ENCODE measurements around the gene MRNIP.

The MRNIP gene

GRCh38 chr5:179795049-179795862 is 63.4 kb downstream of the MRNIP start:
- TF ChIP-seq TCF4 (CRISPR knock-in tag; IDR thresholded peaks at IDR 0.05; ENCODE audit: borderline replicate concordance) (no peak), ZFP30 (CRISPR knock-in tag; IDR thresholded peaks at IDR 0.05) (no peak), CSRNP3 (CRISPR knock-in tag; IDR thresholded peaks at IDR 0.05) (no peak), PPARA (CRISPR knock-in tag; IDR thresholded peaks at IDR 0.05; ENCODE audit: borderline replicate concordance) (no peak), GLIS3 (CRISPR knock-in tag; IDR thresholded peaks at IDR 0.05) (no peak), ZNF70 (CRISPR knock-in tag; IDR thresholded peaks at IDR 0.05) (no peak), POU6F1 (CRISPR knock-in tag; IDR thresholded peaks at IDR 0.05; ENCODE audit: borderline replicate concordance, low read depth) (no peak), ARNTL (CRISPR knock-in tag; IDR thresholded peaks at IDR 0.05; ENCODE audit: borderline replicate concordance, low read depth) (no peak), RARB (CRISPR knock-in tag; IDR thresholded peaks at IDR 0.05) (no peak), CSDC2 (CRISPR knock-in tag; IDR thresholded peaks at IDR 0.05) (no peak), ZFP3 (CRISPR knock-in tag; IDR thresholded peaks at IDR 0.05) (no peak), TSHZ2 (CRISPR knock-in tag; IDR thresholded peaks at IDR 0.05) (no peak), ZC3H10 (CRISPR knock-in tag; IDR thresholded peaks at IDR 0.05) (no peak), CREB5 (CRISPR knock-in tag; IDR thresholded peaks at IDR 0.05; ENCODE audit: low read depth) (no peak), SNAI2 (CRISPR knock-in tag; IDR thresholded peaks at IDR 0.05) (no peak), TOX (CRISPR knock-in tag; IDR thresholded peaks at IDR 0.05; ENCODE audit: borderline replicate concordance) (no peak), ESRRG (CRISPR knock-in tag; IDR thresholded peaks at IDR 0.05) (no peak), ZNF8 (CRISPR knock-in tag; IDR thresholded peaks at IDR 0.05) (no peak), PATZ1 (CRISPR knock-in tag; IDR thresholded peaks at IDR 0.05; ENCODE audit: borderline replicate concordance) (no peak)
- ATAC-seq = peak; percentile 5

GRCh38 chr5:179794575-179794974 is 64.0 kb downstream of the MRNIP start:
- no peak for ATAC-seq
- no peak for TF ChIP-seq ZNF8 (CRISPR knock-in tag; IDR thresholded peaks at IDR 0.05)

GRCh38 chr5:179794171-179794570 is 64.4 kb downstream of the MRNIP start:
- no peak for ATAC-seq
- TF ChIP-seq ZNF70 (CRISPR knock-in tag; IDR thresholded peaks at IDR 0.05) (no peak), TCF4 (CRISPR knock-in tag; IDR thresholded peaks at IDR 0.05; ENCODE audit: borderline replicate concordance) (no peak), SNAI2 (CRISPR knock-in tag; IDR thresholded peaks at IDR 0.05) (no peak), OSR1 (CRISPR knock-in tag; IDR thresholded peaks at IDR 0.05) (no peak), RARB (CRISPR knock-in tag; IDR thresholded peaks at IDR 0.05) (no peak), TSHZ2 (CRISPR knock-in tag; IDR thresholded peaks at IDR 0.05) (no peak), PATZ1 (CRISPR knock-in tag; IDR thresholded peaks at IDR 0.05; ENCODE audit: borderline replicate concordance) (no peak), ISL1 (CRISPR knock-in tag; IDR thresholded peaks at IDR 0.05) (no peak), ZFP3 (CRISPR knock-in tag; IDR thresholded peaks at IDR 0.05) (no peak), ZNF8 (CRISPR knock-in tag; IDR thresholded peaks at IDR 0.05) (no peak), TOX (CRISPR knock-in tag; IDR thresholded peaks at IDR 0.05; ENCODE audit: borderline replicate concordance) (no peak), ZC3H10 (CRISPR knock-in tag; IDR thresholded peaks at IDR 0.05) (no peak)
